ENCODE results near the gene TOP3A. TPM values are rescaled to one million over a fixed set of nuclear protein-coding genes. Genes with fewer than 3 reads are reported as not detected.
"Not testable (repeated sequence)": the region's sequence is repeated elsewhere in the genome, so short reads cannot be mapped to it uniquely, and the experiment has no call there.

TOP3A gene
- polyA plus RNA-seq, 3 donors: 42.9 to 58.2 (median 53.7) TPM

- DNase-seq: no peak
Observed at GRCh38 chr17:18327093-18327492, 12.3 kb upstream of the TOP3A start.

DNA sequence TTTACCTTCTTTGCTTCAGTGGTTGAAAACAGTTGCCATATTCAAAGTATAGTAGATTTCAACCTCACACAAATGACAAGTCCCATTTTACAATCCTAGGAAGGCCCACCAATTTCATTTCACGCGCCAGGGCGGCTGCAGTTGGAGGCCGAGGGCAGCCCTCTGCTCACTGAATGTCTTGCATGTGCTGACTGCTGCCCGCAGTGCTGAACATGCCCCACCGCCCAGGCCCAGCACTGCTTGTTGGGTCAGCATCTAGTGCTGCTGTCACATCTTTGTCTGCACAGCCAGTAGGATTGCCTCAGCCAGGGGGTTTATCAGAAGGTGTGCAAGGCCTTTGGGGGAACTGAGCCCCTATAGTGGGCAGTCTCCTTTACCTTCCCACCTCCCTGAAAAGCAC, 11.8 kb upstream of the TOP3A start:
- no peak for DNase-seq

DNA sequence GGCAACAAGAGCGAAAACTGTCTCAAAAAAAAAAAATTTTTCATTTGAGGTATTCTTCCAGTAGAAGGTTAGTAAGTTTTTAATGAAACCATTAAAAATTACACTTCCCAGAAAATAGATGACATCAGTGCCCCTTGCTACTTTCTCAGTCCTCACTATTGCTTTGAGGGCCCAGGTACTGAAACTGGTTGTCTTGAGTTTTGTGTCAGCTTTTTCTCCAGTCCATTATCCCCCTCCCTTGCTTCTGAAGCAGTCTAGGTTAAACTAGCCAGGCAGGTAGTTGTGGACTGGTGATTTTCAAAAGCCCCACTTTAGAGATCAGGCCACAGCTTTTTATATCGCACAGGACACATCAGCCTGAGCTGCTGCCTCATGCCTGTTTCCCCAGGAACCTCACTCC, 11.2 kb upstream of the TOP3A start:
- no peak for DNase-seq

DNA sequence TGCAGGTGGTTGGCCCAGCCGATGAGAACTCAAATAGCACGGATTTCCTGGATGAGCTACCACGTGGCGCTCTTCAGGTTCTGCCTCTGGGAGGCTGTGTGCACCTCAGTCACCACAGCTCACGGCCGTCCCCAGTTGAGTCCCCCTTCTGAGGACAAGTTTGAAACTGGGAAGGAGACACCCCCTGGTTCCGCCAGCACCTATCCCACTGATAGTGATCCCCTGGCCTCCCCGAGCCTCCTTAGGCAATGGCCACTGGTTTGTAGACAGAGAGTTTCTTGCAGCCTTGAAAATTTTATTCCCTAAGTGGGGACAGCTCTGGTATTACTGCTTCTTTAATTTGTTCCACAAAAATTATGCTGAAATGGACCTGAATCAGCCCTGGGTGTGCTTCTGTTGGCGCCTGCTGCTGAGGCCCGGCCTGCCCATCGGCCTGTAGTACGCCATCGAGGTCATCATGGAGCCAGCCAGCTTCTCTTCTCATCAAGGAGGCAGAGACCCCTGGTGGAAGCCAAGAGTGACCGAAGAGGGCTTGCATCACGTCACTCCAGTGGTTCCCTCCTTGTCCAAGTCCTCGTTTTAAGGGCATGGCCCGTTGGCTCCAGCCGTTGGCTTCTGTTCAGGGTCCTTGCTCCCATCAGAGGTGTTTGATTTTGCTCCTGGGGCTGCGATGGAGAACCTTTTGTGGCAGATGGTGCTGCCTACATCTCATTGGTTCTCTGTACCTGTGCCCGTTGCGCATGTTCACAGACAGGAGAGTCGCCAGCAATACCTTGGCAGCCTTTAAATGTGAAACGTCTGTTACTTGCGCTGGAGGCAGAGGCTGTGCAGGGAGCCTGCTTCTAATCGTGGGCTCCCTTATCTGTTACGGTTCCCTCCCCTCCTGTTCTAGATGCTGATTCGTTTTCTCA, 9.6 kb upstream of the TOP3A start:
- DNase-seq: no peak

GRCh38 chr17:18323507-18324139, 8.8 kb upstream of the TOP3A start:
- DNase-seq: no peak

DNA sequence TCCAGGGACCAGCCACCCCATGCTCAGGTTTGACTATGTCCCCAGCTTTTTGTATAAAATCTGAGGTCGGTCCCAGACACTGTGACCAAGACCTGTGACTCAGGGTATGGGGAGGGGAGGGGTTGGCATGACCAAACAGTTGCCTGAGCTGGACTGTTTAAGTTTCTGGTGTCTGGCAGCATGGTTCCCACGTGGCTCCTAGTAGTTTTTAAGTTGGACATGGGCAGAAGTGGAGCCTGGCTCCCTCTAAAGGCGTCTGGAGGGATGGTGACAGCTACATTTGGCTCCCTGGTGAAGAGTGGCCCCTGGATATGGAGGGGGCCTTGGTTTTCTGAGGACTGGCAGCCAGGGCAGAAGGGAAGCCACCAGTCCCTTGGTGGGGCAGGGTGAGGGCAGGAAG, 8.2 kb upstream of the TOP3A start:
- DNase-seq: no peak

- DNase-seq: no peak
Observed at GRCh38 chr17:18322522-18322921, 7.7 kb upstream of the TOP3A start.

DNA sequence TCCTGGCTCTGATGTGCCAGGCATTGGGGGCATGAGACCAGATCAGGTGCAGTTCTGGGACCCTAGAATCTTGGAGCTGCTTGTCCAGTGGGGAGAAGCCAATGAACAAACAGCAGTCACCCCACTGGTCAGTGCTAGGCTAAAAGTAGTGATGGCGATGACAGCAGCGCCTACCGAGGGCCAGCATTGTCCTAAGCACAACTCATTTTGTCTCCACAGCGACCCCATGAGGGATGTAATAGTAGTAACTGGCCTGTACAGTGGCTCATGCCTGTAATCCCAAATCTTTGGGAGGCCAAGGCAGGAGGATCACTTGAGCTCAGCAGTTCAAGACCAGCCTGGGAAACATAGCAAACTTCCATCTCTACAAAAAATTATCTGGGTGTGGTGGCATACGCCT, 6.5 kb upstream of the TOP3A start:
- DNase-seq: no peak

DNA sequence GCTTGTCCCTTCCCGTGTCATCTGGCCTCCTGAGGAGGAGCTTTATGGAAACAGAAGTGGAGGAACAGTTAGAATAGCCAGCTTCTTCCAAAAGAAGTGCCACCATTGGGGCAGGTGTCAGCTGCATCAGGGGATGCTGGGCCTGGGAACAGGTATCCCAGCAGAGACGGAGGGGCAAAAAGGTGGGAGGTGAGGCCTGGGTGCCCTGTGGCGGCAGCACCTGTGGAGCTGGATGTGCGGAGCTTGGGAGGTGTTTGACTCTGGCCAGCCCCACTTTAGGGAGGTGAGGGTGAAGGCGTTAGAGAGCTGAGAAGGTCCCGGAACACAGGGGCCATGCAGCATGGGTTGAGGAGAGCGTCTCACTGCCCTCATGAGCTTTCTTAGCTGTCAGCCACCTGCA, 5.5 kb upstream of the TOP3A start:
- no peak for DNase-seq

DNA sequence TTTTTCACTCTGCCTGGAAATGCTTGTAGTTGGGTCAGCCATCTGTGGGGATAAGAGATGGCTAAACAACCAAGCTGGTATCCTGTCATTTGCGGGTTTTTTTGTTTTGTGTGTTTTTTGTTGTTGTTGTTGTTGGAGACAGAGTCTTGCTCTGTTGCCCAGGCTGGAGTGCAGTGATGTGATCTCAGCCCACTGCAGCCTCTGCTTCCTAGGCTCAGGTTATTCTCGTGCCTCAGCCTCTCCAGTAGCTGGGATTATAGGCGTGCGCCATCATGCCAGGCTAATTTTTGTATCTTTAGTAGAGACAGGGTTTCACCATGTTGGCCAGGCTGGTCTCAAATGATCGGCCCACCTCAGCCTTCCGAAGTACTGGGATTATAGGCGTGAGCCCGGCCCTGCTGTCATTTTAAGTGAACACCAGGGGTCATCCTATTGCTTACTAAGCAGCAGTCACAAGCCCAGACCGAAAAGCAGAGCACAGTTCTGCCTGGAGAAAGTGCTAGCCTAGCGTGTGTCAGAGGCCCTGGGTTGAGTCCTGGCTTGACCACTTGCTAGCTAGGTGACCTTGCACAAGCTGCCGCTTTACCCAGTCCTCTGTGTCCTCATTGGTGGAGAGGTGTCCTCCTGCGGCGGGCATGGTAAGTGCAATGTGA, 4.9 kb upstream of the TOP3A start:
- peak; percentile 42 for DNase-seq

- no peak for DNase-seq
Observed at GRCh38 chr17:18318771-18319450, 4.1 kb upstream of the TOP3A start.

DNA sequence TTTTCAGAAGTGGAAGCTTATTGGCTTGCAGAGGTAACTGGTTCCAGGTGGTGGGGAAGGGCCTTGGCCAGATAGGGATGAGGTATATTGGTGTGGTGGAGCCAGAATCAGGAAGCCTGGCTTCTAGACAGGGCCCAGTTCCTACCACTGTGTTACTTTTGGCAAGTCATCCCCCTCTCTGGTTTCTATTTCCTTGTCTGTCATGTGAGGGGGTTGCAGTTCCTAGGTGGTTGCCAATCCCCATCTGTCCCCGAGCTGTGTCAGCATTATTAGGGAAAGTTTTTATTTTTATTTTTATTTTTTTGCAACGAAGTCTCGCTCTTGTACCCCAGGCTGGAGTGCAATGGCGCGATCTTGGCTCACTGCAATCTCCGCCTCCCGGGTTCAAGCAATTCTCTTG, 3.3 kb upstream of the TOP3A start:
- DNase-seq: no peak

GRCh38 chr17:18315961-18316360, 1.2 kb upstream of the TOP3A start:
- DNase-seq: no peak

DNA sequence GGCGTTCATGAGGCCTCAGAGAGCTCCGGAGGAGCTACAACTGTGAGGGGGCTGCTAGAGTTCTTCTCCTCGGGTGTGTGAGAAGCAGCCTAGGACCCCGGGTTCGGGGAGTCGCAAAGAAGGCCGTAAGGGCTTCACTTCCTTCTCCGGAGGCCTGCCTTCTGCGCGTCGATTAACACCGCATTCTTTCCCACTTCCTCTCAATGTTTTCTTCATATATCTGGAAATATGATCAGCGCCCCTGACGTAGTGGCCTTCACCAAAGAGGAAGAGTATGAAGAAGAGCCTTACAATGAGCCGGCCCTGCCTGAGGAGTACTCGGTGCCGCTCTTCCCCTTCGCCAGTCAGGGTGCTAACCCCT, 748 bp upstream of the TOP3A start:
- DNase-seq: no peak

DNA sequence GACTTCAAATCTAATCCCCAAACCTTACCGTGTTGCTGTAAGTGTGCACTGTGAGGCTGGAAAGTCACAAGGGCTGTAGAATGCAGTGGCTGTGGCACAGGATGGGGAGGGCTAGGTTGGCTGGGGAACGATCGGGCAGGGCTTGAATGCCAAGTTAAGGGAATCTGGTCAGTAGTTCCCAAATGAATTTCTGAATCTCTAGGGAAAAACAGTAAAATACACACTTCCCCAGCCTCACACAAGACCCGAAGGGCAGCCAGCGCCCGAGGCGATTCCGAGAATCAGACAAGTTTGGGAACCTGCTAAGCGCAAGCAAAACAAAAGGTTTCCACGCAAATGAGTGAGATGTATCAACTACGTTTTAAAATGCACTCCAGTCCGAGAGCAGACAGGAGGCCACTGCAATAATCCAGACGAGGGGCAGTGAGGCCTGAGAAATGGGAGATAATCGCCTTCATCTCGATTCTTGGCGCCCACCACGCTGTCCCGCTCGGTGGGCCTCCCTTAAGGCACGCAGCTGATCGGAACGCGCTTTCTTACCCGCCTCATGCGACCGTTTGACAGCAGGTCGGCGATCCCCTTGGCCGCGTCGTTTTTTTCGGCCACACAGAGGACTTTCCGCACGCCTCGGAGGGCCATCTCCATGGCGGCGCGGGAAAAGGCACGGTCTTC, 599 bp downstream of the TOP3A start:
- DNase-seq: peak; percentile 15

GRCh38 chr17:18309202-18309601, 5.6 kb downstream of the TOP3A start:
- DNase-seq: no peak

DNA sequence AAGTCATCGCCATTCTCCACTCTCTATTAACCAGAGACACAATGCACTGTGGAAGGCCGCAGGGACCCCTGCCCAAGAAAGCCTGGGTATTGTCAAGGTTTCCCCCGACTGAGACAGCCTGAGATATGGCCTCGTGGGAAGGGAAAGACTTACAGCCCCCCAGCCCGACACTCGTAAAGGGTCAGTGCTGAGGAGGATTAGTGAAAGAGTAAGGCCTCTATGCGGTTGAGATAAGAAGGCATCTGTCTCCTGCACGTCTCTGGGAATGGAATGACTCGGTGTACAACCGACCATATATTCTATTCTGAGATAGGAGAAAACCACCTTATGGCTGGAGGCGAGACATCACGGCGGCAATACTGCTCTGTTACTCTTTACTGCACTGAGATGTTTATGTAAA, 11.6 kb downstream of the TOP3A start:
- not testable (repeated sequence) for DNase-seq

GRCh38 chr17:18300725-18301480, 13.9 kb downstream of the TOP3A start:
- no peak for DNase-seq

DNA sequence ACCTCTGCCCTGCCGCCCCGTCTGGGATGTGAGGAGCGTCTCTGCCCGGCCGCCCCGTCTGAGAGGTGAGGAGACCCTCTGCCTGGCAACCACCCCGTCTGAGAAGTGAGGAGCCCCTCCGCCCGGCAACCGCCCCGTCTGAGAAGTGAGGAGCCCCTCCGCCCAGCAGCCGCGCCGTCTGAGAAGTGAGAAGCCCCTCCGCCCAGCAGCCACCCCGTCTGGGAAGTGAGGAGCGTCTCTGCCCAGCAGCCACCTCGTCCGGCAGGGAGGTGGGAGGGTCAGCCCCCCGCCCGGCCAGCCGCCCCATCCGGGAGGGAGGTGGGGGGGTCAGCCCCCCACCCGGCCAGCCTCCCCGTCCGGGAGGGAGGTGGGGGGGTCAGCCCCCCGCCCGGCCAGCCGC, 16.7 kb downstream of the TOP3A start:
- not testable (repeated sequence) for DNase-seq

DNA sequence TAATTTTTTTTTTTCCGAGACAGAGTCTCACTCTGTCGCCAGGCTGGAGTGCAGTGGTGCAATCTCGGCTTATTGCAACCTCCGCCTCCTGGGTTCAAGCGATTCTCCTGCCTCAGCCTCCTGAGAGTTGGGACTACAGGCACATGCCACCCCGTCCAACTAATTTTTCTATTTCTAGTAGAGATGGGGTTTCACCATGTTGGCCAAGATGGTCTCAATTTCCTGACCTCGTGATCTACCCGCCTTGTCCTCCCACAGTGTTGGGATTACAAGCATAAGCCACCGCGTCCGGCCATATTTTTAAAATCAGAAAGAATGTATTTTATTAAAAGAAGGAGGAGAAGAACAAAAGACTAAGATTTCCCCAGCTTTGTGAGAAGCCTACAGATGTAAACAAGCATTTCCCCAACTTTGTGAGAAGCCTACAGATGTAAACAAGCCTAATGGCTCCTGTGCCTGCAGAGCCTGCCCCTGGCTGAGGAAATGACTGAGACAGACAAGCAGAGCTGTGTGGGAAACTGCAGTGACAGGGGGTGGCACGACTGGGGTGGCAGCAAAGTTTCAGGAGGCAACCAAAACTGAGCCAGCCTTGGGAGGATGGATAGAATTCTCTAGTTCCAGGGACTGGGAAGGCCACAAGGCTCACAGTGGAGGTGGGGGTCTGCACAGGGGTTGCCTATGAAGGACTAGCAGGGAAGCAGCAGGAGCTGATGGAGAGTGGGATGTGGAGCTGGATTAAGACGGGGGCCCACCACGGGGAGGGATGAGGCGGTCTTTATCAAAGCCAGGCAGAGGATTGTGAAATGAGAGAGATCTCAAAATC, 22.9 kb downstream of the TOP3A start:
- DNase-seq: no peak
